Measurements from ENCODE around the gene DNAH14.

DNA sequence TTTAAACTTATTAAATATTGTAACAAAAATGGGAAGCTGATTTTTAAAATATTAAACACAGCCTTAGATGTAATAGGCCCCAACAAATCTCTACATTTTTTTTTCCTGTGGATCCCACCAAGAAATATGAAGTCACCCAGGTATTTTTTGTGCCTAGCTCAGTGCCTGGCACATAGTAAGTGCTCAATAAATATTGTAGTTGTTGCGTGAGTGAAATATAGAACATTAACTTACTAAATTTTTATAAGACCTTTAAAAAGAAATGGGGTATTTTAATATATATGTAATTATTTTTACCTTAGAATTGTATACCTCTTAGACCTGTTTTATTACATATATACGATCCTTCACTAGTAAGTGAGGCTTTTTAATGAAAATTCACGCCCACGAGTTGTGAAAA is 569 bp upstream of the DNAH14 start:
- TF ChIP-seq, protein P1, sequence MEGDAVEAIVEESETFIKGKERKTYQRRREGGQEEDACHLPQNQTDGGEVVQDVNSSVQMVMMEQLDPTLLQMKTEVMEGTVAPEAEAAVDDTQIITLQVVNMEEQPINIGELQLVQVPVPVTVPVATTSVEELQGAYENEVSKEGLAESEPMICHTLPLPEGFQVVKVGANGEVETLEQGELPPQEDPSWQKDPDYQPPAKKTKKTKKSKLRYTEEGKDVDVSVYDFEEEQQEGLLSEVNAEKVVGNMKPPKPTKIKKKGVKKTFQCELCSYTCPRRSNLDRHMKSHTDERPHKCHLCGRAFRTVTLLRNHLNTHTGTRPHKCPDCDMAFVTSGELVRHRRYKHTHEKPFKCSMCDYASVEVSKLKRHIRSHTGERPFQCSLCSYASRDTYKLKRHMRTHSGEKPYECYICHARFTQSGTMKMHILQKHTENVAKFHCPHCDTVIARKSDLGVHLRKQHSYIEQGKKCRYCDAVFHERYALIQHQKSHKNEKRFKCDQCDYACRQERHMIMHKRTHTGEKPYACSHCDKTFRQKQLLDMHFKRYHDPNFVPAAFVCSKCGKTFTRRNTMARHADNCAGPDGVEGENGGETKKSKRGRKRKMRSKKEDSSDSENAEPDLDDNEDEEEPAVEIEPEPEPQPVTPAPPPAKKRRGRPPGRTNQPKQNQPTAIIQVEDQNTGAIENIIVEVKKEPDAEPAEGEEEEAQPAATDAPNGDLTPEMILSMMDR (IDR thresholded peaks at IDR 0.05 in 2 of 3, conservative IDR thresholded peaks at IDR 0.05 in 1 of 3; ENCODE audit: insufficient read depth in 2 of 3, low read depth in 1 of 3, low read length in 3 of 3), result no peak
- TF ChIP-seq, protein P2, sequence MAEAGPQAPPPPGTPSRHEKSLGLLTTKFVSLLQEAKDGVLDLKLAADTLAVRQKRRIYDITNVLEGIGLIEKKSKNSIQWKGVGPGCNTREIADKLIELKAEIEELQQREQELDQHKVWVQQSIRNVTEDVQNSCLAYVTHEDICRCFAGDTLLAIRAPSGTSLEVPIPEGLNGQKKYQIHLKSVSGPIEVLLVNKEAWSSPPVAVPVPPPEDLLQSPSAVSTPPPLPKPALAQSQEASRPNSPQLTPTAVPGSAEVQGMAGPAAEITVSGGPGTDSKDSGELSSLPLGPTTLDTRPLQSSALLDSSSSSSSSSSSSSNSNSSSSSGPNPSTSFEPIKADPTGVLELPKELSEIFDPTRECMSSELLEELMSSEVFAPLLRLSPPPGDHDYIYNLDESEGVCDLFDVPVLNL (CRISPR knock-in tag; IDR thresholded peaks at IDR 0.05; ENCODE audit: low read depth), result no peak
- no peak for TF ChIP-seq LARP7 (IDR thresholded peaks at IDR 0.05)

All from K562 (cell line).